Endodermal cell (in vitro differentiated cells): ENCODE measurements around the gene PDE6B. TPM values are rescaled to one million over a fixed set of nuclear protein-coding genes. Genes with fewer than 3 reads are reported as not detected.
"Not testable (repeated sequence)": the region's sequence is repeated elsewhere in the genome, so short reads cannot be mapped to it uniquely, and the experiment has no call there.

ENCODE experiments used
- DNase-seq: peaks from one replicate; pipeline ENCODE4 v3.0.0-alpha.2; 2017
- H3K27ac ChIP-seq: 2 replicates; pipeline ENCODE4 v1.5.1; 2013; ENCODE audit warnings: mild to moderate bottlenecking, low read depth, low read length, moderate library complexity
- H3K27me3 ChIP-seq: 2 replicates; pipeline ENCODE4 v1.6.1; 2013; ENCODE audit warnings: mild to moderate bottlenecking, low read length, moderate library complexity; ENCODE audit not compliant: insufficient read depth, control insufficient read depth, poor library complexity, severe bottlenecking
- H3K36me3 ChIP-seq: 2 replicates; pipeline ENCODE4 v1.7.0; 2013; ENCODE audit warnings: mild to moderate bottlenecking, low read length, moderate library complexity; ENCODE audit not compliant: control insufficient read depth, insufficient read depth
- H3K4me1 ChIP-seq: one replicate; pipeline ENCODE4 v1.7.0; 2013; ENCODE audit warnings: low read length; ENCODE audit not compliant: control insufficient read depth, insufficient read depth
- H3K4me3 ChIP-seq: 2 replicates; pipeline ENCODE4 v1.5.1; 2013; ENCODE audit warnings: mild to moderate bottlenecking, low read length, moderate library complexity
- H3K9ac ChIP-seq: 2 replicates; pipeline ENCODE4 v1.6.1; 2013; ENCODE audit warnings: mild to moderate bottlenecking, low read length, moderate library complexity; ENCODE audit not compliant: poor library complexity, severe bottlenecking; ENCODE audit errors: extremely low read depth
- H3K9me3 ChIP-seq: 2 replicates; pipeline ENCODE4 v1.6.1; 2013; ENCODE audit warnings: mild to moderate bottlenecking, low read length, moderate library complexity; ENCODE audit not compliant: control insufficient read depth
- H3K27ac Mint-ChIP-seq: 2 replicates; pipeline ENCODE4 v1.8.0; 2020; ENCODE audit warnings: mixed read lengths
- H3K27me3 Mint-ChIP-seq: 2 replicates; pipeline ENCODE4 v1.8.0; 2021; ENCODE audit warnings: mild to moderate bottlenecking, mixed read lengths; ENCODE audit not compliant: insufficient read depth
- H3K36me3 Mint-ChIP-seq: 2 replicates; pipeline ENCODE4 v1.8.0; 2020; ENCODE audit warnings: low read depth, mixed read lengths
- H3K4me1 Mint-ChIP-seq: 2 replicates; pipeline ENCODE4 v1.8.0; 2020; ENCODE audit warnings: mixed read lengths
- H3K4me3 Mint-ChIP-seq: 2 replicates; pipeline ENCODE4 v1.8.0; 2020; ENCODE audit warnings: mild to moderate bottlenecking, moderate library complexity, mixed read lengths
- H3K9me3 Mint-ChIP-seq: 2 replicates; pipeline ENCODE4 v1.8.0; 2020; ENCODE audit warnings: mild to moderate bottlenecking, mixed read lengths
- WGBS, 2 experiments: methylation state at CpG; one replicate each; pipeline versions ENCODE4 v1.1.5 to v1.1.7; 2013; ENCODE audit warnings: missing lambda C conversion rate in 2 of 2, mixed read lengths in 1 of 2; ENCODE audit not compliant: insufficient coverage in 1 of 2, insufficient read length in 1 of 2; 5-methylcytosine and 5-hydroxymethylcytosine counted together
- total RNA-seq, 2 donors: library from RNA; stranded (reverse); fragmentation: NEBNext Ultra II Directional in 1 of 2; extraction: Animal tissue kit (Norgen Biotek cat#: 25700) in 1 of 2; gene quantifications; 2 replicates in 1 of 2; 3 replicates in 1 of 2; pipeline ENCODE4 v1.2.1, GENCODE V29; 2021
- TF ChIP-seq, protein P1 (sequence below): fragments of 200-600 bp; sonication (generic); conservative IDR thresholded peaks from 2 replicates; pipeline ENCODE4 v1.5.0; 2021; ENCODE audit warnings: antibody characterized with exemption, mild to moderate bottlenecking

The PDE6B gene
- total RNA-seq, 2 donors from 2014 or later = 12.4 to 14.6 TPM

DNA sequence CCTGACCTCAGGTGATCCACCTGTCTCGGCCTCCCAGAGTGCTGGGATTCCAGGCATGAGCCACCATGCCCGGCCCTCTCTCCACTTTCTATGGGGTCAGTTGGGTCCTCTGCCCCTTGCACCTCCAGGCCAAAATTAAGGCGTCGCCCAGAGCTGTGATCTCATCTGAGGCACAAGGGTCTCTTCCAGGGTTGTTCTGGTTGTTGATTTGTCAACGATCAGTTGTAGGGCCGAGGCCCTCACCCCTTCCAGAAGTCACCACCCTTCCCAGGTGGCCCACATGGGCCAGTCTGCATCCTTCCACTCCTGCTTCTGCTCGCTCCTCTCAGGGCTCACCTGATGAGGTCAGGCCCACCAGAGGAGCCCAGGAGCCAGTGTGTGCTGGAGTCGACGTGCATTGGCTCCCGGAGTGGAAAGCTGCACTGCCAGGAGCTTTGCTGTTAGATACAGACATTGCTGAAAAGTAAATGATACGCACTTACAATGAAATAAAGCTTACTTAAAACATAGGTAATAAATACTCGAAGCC, 35.0 kb upstream of the PDE6B start:
- TF ChIP-seq, protein P1, sequence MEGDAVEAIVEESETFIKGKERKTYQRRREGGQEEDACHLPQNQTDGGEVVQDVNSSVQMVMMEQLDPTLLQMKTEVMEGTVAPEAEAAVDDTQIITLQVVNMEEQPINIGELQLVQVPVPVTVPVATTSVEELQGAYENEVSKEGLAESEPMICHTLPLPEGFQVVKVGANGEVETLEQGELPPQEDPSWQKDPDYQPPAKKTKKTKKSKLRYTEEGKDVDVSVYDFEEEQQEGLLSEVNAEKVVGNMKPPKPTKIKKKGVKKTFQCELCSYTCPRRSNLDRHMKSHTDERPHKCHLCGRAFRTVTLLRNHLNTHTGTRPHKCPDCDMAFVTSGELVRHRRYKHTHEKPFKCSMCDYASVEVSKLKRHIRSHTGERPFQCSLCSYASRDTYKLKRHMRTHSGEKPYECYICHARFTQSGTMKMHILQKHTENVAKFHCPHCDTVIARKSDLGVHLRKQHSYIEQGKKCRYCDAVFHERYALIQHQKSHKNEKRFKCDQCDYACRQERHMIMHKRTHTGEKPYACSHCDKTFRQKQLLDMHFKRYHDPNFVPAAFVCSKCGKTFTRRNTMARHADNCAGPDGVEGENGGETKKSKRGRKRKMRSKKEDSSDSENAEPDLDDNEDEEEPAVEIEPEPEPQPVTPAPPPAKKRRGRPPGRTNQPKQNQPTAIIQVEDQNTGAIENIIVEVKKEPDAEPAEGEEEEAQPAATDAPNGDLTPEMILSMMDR = no peak
- H3K4me3 Mint-ChIP-seq = no peak overlapping the region
- peaks cover 14% of the 10 kb centered on the region for H3K9me3 Mint-ChIP-seq
- peaks cover 36% of the 10 kb centered on the region for H3K27me3 Mint-ChIP-seq
- no peaks in the 10 kb centered on the region for H3K4me1 ChIP-seq
- H3K27me3 ChIP-seq = no peaks in the 10 kb centered on the region
- no peaks in the 10 kb centered on the region for H3K9me3 ChIP-seq
- H3K36me3 Mint-ChIP-seq = no peaks in the 10 kb centered on the region
- H3K4me1 Mint-ChIP-seq = no peaks in the 10 kb centered on the region
- 87 to 93% methylated on average over 5 to 12 of the region's 12 CpGs for WGBS, 2 experiments
- no peak overlapping the region for H3K27ac Mint-ChIP-seq
- no peak overlapping the region for H3K9ac ChIP-seq
- H3K27ac ChIP-seq = no peak overlapping the region
- H3K36me3 ChIP-seq = no peaks in the 10 kb centered on the region
- no peak for DNase-seq
- no peak overlapping the region for H3K4me3 ChIP-seq

DNA sequence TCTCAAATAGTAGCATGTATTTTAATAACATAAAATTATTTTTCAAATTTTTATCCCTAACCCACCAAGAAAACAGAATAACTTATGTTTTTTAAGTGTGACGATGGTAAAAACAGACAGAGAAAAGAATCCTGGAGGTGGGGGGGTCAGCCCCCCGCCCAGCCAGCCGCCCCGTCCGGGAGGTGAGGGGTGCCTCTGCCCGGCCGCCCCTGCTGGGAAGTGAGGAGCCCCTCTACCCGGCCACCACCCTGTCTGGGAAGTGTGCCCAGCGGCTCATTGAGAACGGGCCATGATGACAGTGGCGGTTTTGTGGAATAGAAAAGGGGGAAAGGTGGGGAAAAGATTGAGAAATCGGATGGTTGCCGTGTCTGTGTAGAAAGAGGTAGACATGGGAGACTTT, 33.2 kb upstream of the PDE6B start:
- H3K27me3 Mint-ChIP-seq = peaks cover 52% of the 10 kb centered on the region

DNA sequence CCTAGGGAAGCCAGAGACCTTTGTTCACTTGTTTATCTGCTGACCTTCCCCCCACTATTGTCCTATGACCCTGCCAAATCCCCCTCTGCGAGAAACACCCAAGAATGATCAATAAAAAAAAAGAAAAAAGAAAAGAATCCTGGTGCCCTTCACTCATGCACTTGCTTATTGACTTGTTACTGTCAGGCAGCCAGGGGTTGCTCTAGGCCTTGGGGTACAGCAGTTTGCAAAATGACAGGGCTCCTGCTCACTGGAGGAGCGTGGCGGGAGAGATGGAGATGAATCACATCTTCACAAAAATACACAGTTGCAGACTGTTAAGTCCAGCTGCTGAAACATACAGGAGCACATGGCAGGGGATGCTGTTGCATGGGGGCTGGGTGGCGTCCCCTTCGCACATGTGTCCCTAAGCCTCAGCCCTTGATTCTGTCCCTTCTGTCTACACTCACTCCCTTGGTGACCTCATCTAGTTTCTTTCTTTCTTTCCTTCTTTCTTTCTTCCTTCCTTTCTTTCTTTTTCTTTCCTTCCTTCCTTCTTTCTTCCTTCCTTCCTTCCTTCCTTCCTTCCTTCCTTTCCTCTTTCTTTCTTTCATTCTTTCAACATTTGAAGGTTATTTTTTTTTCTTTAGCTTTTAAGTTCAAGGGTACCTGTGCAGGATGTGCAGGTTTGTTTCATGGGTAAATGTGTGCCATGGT, 32.4 kb upstream of the PDE6B start:
- peaks cover 10% of the 10 kb centered on the region for H3K27me3 ChIP-seq
- H3K36me3 Mint-ChIP-seq = no peaks in the 10 kb centered on the region
- no peaks in the 10 kb centered on the region for H3K36me3 ChIP-seq
- H3K9me3 ChIP-seq = no peaks in the 10 kb centered on the region
- DNase-seq = no peak
- H3K27me3 Mint-ChIP-seq = peaks cover 49% of the 10 kb centered on the region
- no peak overlapping the region for H3K27ac ChIP-seq
- 82 to 100% methylated on average over 3 to 5 of the region's 5 CpGs for WGBS, 2 experiments
- H3K4me1 ChIP-seq = no peaks in the 10 kb centered on the region
- no peaks in the 10 kb centered on the region for H3K4me1 Mint-ChIP-seq
- H3K9ac ChIP-seq = no peak overlapping the region
- TF ChIP-seq, protein P1 = no peak
- H3K4me3 Mint-ChIP-seq = no peak overlapping the region
- no peak overlapping the region for H3K4me3 ChIP-seq
- peaks cover 14% of the 10 kb centered on the region for H3K9me3 Mint-ChIP-seq
- no peak overlapping the region for H3K27ac Mint-ChIP-seq

More for the DNA sequence above, 33.2 kb upstream of the PDE6B start:
- H3K4me3 ChIP-seq, H3K4me3 Mint-ChIP-seq, H3K36me3 Mint-ChIP-seq, H3K4me1 ChIP-seq, H3K36me3 ChIP-seq, DNase-seq, H3K27ac ChIP-seq, H3K9me3 ChIP-seq, H3K4me1 Mint-ChIP-seq, H3K27ac Mint-ChIP-seq, H3K9ac ChIP-seq: not testable (repeated sequence)
- WGBS, 2 experiments = 92% methylated on average over 11 of the region's 13 CpGs; no CpG with 5 or more reads in 1 of the 2 experiments
- peaks cover 10% of the 10 kb centered on the region for H3K27me3 ChIP-seq
- H3K9me3 Mint-ChIP-seq = peaks cover 14% of the 10 kb centered on the region
